ENCODE measurements around the gene GDF7.

DNA sequence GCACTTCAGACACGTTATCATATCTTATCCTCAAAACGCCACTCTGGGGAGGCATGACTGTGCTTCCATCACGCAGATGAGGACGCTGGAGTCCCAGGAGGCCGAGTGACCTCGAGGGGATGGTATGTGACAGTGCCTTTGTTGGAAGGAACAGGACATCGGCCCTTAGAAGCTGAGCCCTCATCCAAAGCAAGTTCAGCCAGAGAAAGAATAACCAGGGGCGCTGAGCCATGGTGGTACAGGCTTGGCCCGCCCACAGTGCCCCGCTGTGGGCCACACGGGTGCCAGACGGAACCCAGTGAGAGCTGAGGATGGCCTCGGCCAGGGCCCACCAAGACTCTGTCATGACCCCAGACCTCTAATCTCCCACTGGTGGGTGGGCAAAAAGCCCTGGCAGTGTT is 47.3 kb upstream of the GDF7 start:
- TF ChIP-seq, protein P1, sequence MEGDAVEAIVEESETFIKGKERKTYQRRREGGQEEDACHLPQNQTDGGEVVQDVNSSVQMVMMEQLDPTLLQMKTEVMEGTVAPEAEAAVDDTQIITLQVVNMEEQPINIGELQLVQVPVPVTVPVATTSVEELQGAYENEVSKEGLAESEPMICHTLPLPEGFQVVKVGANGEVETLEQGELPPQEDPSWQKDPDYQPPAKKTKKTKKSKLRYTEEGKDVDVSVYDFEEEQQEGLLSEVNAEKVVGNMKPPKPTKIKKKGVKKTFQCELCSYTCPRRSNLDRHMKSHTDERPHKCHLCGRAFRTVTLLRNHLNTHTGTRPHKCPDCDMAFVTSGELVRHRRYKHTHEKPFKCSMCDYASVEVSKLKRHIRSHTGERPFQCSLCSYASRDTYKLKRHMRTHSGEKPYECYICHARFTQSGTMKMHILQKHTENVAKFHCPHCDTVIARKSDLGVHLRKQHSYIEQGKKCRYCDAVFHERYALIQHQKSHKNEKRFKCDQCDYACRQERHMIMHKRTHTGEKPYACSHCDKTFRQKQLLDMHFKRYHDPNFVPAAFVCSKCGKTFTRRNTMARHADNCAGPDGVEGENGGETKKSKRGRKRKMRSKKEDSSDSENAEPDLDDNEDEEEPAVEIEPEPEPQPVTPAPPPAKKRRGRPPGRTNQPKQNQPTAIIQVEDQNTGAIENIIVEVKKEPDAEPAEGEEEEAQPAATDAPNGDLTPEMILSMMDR (IDR thresholded peaks at IDR 0.05; ENCODE audit: low read depth, low read length) = no peak
- TF ChIP-seq EZH2phosphoT487 (IDR thresholded peaks at IDR 0.05; ENCODE audit: low read depth) = no peak
